ENCODE results near the gene RUNX1.

DNA sequence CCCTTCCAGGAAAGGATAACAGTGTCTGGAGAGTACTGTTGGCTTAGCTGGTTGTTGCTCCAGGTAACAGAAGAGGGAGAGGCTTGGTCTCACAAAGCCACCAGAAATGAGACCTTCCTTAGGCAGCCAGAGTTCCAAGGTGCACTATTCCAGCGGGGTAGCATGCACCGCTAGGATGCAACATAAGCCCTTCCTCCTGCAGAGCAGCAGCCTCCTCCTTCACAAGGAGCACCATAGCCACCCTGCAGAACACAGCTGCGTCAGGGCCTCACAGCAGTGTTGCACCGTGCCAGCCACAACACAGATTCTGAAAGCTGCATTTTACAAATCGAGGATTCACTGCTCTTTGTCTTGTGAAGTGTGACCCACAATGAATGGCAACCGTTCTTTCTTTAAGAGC is 238.3 kb downstream of the RUNX1 start:
- TF ChIP-seq POLR2A (IDR thresholded peaks at IDR 0.05; ENCODE audit: low read length) (no peak), GATA1 (IDR thresholded peaks at IDR 0.05; ENCODE audit: low read depth, low read length) (no peak)

Measured in erythroblast (primary cell).